ENCODE results near the gene CST6. TPM values are rescaled to one million over a fixed set of nuclear protein-coding genes. Genes with fewer than 3 reads are reported as not detected.
A peak's percentile ranks its signal among the peaks of the same experiment; 100 is the strongest.

The CST6 gene
- total and polyA plus RNA-seq, 11 donors, result 0.87 to 8.3 (median 2.8) TPM; not detected in 6

- Histone ChIP-seq H3K27me3 (peaks cover 0 to 2% (median 0%) of the 10 kb centered on the region in 9 donors), H3K9me3 (no peaks in the 10 kb centered on the region), H3K27ac (no peak overlapping the region), H3K4me3 (no peak overlapping the region), H3K4me1 (peaks cover 0 to 12% (median 0%) of the 10 kb centered on the region in 12 donors), H3K36me3 (no peaks in the 10 kb centered on the region)
- 96 to 97% (median 97%) methylated on average over 76 to 81 of the region's 81 CpGs for WGBS, 4 donors
- intact Hi-C loops (cut with DNase I), result no loop called here
- DNase-seq (no peak), ATAC-seq (no peak)
- TF ChIP-seq, protein P1, sequence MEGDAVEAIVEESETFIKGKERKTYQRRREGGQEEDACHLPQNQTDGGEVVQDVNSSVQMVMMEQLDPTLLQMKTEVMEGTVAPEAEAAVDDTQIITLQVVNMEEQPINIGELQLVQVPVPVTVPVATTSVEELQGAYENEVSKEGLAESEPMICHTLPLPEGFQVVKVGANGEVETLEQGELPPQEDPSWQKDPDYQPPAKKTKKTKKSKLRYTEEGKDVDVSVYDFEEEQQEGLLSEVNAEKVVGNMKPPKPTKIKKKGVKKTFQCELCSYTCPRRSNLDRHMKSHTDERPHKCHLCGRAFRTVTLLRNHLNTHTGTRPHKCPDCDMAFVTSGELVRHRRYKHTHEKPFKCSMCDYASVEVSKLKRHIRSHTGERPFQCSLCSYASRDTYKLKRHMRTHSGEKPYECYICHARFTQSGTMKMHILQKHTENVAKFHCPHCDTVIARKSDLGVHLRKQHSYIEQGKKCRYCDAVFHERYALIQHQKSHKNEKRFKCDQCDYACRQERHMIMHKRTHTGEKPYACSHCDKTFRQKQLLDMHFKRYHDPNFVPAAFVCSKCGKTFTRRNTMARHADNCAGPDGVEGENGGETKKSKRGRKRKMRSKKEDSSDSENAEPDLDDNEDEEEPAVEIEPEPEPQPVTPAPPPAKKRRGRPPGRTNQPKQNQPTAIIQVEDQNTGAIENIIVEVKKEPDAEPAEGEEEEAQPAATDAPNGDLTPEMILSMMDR (IDR thresholded peaks at IDR 0.05), result no peak
- TF ChIP-seq POLR2A (IDR thresholded peaks at IDR 0.05), result no peak
These were observed 30.6 kb downstream of the CST6 start for GRCh38 chr11:66042227-66042995.

DNA sequence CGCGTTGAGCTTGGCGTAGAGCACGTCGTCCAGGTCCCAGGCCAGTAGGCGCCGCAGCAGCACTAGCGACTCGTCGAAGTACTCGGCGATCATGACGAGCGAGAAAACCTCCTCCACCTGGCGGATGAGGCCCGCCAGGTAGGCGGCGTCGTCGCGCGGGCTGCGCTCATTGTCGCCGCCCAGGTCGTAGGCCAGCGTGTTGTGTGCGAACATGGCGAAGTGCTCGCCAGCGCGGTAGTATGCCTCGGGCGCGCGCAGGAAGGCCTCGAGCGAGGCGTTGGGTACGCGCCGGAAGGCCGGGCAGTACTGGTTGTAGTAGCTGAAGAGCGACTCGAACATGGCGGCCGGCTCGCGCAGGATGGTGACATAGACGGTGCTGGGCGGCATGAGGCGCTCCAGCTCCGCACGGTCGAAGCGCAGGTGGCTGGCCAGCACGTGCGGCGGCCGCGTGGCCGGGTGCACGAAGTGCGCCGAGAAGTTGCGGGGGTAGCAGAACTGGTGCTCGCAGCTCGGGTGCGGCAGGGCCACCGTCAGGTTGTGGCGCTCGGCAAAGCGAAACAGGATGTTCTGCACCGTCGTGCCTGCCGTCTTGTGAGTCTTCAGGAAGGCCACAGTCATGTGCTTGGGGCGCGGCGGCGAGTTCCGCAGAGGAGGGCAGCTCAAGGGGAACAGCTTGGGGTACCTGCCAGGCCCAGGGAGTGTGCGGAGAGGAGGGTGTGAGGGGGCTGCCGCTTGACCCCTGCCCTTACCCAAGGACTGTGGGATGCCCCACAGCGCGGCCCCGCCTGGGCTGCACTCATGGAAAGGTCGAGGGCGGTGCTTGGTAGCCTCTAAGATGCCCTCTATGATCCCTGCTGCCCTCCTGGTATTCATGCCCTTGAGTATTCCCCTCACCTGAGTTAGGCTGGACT lies 31.4 kb downstream of the CST6 start:
- WGBS, 4 donors, result 96 to 97% (median 97%) methylated on average over 88 of the region's 88 CpGs
- Histone ChIP-seq H3K27me3 (peaks cover 0 to 11% (median 0%) of the 10 kb centered on the region in 9 donors), H3K27ac (no peak overlapping the region), H3K9me3 (no peaks in the 10 kb centered on the region), H3K4me3 (no peak overlapping the region), H3K4me1 (peaks cover 0 to 20% (median 4%) of the 10 kb centered on the region in 12 donors), H3K36me3 (no peaks in the 10 kb centered on the region)
- DNase-seq, result no peak
- intact Hi-C loops (cut with DNase I), result no loop called here
- TF ChIP-seq POLR2A (IDR thresholded peaks at IDR 0.05), result no peak
- TF ChIP-seq, protein P1 (IDR thresholded peaks at IDR 0.05), result no peak
- no peak for ATAC-seq

DNA sequence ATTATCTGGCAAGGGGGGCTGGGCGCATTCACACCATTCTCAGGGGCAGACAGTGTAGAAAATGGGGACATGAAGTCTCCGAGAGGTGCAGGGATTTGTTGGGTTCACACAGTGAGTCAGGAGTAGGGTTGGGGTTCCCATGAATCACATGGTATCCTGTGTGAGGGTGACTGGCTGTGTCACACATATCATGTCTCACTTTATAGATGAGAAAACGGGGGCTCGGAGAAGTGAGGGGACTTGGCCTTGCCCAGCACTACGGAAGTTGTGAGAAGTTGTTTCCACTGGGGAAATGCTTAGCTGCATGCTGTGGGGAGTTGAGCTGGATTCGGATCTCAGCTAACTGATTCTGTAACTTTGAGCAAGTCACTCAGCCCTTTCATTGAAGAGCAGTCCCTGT lies 32.9 kb downstream of the CST6 start:
- Histone ChIP-seq H3K27me3 (peaks cover 0 to 20% (median 5%) of the 10 kb centered on the region in 9 donors), H3K27ac (no peak overlapping the region), H3K36me3 (no peaks in the 10 kb centered on the region), H3K9me3 (no peaks in the 10 kb centered on the region), H3K4me3 (no peak overlapping the region), H3K4me1 (peaks cover 0 to 28% (median 5%) of the 10 kb centered on the region in 12 donors)
- TF ChIP-seq, protein P1 (IDR thresholded peaks at IDR 0.05), result no peak
- no peak for TF ChIP-seq POLR2A (IDR thresholded peaks at IDR 0.05)
- 59 to 72% (median 62%) methylated on average over 6 of the region's 6 CpGs for WGBS, 4 donors
- DNase-seq (no peak), ATAC-seq (no peak)
- intact Hi-C loops (cut with DNase I), result no loop called here

- Histone ChIP-seq H3K4me3 (no peak overlapping the region), H3K36me3 (no peaks in the 10 kb centered on the region), H3K27me3 (peaks cover 0 to 20% (median 5%) of the 10 kb centered on the region in 9 donors), H3K9me3 (no peaks in the 10 kb centered on the region), H3K27ac (no peak overlapping the region), H3K4me1 (peaks cover 0 to 28% (median 5%) of the 10 kb centered on the region in 12 donors)
- ATAC-seq (peak; percentile 45 to 75 (median 66)), DNase-seq (peak; percentile 63 to 88 (median 75))
- no peak for TF ChIP-seq POLR2A (IDR thresholded peaks at IDR 0.05)
- TF ChIP-seq, protein P1 (IDR thresholded peaks at IDR 0.05), result peak; percentile 76 to 95 (median 92)
- 5 to 19% (median 15%) methylated on average over 4 to 11 of the region's 11 CpGs for WGBS, 4 donors
- intact Hi-C loops (cut with DNase I), result no loop called here
These were observed 33.4 kb downstream of the CST6 start for GRCh38 chr11:66045177-66045639.
